Measurements from ENCODE around the gene DCAKD.

DCAKD gene

DNA sequence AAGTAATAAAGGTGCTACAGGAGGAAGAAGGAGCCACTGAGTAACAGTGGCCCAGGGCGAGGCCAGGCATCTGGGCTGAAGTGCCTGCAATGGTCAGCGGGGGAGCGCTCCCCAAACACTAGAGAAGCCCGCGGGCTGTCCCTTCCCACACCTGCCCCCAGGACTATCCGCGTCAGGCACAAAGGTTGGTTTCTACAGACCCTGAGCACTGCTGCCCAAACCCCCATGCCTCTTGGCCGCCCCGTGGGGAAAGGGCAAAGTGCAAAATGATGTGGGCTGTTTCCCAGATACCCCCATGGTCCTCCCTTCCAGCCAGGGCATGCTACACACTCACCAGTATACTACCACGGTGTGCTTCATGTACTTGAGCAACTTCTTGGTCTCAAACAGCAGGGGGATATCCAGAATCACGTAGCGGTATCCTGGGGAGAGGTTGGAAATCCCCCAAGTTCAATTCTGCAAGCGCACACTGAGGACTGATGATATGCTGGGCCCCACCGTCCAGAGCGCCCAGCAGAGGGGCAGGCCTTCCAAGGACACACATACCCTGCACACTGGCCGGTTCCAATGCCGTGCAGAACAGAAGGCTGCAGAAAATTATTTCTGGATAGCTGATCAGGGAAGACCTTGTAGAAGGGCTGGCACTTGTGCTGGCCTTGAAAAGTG is 21.5 kb downstream of the DCAKD start:
- DNase-seq = no peak

GRCh38 chr17:45029096-45029495 is 22.3 kb downstream of the DCAKD start:
- no peak for DNase-seq

DNA sequence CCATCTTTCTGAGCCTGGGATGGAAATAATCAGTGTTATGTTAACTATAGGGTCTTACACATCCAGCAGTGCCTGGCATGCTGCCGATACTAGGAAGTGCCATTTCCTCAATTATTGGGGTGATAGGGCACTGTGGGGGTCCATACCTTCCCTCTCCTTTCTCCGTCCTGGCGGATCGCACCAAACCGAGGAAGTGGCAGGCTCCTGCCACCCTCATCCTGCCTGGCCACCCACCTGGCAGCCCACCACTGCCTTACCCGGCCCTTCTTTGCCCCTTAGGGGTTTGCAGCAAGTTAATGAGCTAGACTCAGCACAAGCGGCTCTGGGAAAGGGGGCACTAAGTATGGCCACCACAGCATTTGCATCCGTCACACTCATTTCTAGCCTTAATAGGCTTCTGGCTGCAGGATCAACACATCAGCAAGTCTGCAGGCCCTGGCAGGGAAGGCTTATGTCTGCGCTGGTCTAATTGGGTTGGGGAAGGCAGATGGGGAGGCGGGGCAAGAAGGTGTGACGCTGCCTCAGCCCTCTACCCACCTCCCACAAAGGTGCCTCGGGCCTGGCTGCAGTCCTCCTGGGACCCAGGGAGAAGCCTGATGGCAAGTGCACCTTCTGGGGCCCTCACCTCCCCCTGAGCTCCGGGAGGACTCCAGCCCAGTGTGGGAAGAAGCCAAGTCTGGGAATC is 28.6 kb downstream of the DCAKD start:
- DNase-seq = no peak

- DNase-seq = no peak
Measured at GRCh38 chr17:45022288-45022648, 29.2 kb downstream of the DCAKD start.

- peak; percentile 15 for DNase-seq
Measured at GRCh38 chr17:45021607-45022287, 29.7 kb downstream of the DCAKD start.

DNA sequence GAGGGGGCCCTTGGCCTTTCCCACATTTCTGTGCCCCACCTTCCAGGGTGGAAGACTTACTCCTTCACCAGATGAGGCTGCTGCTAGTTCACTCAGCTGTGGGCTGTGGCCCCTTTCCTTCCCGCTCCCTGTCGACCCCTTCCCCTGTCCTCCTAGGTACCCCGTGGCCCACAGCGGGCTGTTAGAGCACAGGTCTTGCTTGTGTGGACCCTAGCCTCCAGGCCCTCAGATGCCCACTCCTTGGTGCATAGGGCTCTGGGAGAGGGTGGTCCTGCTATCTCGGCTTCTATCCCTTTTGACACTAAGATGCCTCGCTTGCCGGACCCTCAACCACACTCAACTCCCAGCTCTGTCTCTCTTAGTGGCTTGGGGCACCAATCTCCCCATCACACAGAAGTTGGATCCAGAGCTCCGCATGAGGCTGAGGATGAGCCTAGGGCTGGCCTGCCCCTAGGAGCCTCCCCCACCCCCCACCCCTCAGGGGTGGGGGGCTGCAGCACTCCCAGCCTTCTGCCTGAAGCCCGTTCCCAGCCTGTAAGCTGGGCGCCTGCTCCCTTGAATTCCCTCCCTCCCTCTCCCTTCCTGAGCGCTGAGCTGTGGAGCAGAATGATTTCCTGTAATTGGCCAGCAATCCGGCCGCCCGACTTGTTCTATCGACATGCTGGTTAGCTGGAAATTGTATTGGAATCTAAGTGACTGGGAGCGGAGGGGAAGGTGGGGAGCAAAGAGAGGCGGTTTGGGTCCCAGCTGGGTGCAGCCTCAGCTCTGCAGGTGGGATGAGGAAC is 30.9 kb downstream of the DCAKD start:
- no peak for DNase-seq

- peak; percentile 11 for DNase-seq
Measured at GRCh38 chr17:45018848-45019711, 32.4 kb downstream of the DCAKD start.

DNA sequence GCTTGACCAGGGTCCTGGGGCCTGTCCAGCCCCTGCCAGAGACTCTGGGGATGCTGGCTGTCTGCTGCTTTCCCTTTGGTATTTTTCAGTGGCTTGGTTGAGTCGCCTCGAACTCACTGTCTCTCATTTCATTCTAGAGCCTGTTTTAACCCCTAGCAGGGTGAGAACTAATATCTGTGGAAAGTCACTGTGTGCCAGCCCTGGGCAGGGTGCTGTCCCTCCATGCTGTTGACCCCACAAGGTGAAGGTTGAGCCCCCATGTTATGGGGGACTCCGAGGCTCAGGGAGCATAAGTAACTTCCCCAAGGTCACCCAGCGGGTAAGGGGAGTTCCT is 33.0 kb downstream of the DCAKD start:
- no peak for DNase-seq

DNA sequence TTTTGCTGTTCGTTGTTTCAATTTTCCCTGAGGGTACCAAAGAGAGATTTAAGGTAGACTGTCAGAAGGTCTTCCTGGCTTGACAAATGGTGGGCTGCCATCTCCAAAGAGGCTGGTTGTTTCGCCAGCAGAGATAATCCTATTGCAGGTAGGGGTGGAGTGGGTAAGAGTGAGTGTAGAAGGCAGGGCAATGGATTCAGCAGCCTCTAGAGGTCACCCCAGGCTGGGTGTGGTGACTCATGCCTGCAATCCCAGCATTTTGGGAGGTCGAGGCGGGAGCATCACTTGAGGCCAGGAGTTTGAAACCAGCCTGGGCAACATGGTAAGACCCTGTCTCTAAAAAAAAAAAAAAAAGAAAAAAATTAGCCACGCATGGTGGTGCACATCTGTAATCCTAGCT is 34.6 kb downstream of the DCAKD start:
- DNase-seq = no peak

DNA sequence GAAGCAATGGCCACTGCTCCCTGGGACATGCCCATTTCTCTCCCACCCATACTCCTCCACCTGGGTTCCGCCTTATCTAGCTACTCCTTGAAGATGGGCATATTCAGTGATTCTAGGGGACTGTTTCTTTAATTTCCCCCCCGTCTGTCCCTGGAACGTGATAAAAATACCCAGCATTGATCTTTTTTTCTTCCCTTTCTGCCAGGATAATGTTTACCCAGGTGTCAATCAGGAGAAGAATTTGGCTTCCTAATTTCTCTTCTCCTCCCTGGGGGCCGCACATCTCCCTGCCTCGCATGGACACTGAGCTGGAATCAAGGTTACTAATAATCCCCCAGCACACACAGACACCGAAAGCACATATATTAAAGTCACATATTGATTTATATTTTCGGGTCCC is 35.2 kb downstream of the DCAKD start:
- DNase-seq = no peak

DNA sequence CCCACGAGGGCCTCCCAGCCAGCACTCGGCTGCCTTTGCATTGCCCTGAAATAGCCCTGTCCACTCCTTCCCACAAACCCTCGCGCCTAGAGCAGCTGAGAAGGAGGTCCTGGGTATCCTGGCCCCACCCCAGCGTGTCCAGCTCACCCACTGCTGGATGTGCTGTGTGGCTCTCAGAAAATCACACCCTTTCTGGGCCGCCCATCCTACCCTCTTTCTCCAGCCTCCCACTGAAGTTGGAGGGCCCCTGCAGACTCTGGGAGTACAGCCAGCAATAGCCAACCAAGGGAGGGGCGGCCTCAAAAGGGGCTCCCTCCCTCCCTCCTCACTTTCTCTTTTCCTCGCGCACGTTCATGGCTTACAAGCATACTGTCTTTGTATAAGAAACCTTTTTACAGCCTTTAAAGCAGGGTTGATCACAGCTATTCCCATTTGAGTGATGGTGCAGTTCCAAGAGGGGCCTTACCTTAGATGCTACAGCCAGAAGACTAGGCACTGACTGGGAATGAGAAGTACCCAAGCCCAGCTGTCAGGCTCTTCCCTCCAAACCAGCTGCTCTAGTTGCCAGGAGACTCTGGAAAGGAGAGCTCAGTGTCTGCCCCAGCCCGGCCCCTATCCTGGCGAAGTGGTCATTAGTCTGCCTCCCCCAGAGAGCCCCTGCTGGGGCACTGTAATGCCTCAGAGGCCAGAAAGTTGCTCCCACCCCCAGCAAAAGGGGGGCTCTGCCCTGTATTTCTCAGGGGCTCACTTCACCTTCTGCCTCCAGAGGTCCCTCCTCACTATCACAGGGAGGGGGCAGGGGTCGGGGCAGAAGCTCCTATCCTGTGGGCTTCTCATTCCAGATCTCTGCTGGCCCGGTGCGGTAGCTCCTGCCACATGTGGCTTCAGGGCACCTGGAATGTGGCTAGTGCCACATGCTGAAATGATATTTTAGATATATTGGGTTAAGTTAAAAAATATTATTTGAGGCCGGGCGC is 38.1 kb downstream of the DCAKD start:
- no peak for DNase-seq

DNA sequence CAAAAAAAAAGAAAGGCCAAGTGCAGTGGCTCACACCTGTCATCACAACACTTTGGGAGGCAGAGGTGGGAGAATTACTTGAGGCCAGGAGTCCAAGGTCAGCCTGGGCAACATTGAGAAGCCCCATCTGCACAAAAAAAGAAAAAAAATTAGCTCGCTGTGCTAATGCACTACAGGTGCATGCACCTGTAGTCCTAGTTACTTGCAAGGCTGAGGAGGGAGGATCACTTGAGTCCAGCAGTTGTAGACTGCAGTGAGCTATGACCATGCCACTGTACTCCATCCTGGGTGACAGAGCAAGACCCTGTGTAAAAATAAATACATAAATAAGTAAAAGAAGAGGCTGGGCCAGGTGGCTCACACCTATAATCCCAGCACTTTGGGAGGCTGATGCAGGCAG is 39.7 kb downstream of the DCAKD start:
- no peak for DNase-seq

- no peak for DNase-seq
Measured at GRCh38 chr17:45009676-45010467, 41.6 kb downstream of the DCAKD start.

DNA sequence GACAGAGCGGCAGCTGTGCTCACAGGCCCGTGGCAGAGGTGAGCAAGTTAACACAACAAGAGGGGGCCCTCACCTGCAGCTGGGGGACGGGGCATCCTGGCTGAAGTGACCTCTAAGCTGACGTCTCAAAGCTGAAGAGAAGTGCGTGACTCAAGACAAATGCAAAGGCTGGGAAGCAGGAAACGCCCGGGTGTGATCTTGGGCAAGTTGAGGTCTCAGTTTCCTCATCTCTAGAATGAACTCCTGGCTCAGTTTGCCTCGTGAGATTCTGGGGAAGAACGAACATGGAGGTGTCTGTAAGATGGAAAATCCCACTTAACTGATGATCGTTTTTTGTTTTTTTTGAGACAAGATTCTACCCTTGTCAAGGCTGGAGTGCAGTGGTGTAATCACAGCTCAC is 43.2 kb downstream of the DCAKD start:
- no peak for DNase-seq

- no peak for DNase-seq
Measured at GRCh38 chr17:45006927-45007461, 44.4 kb downstream of the DCAKD start.

GRCh38 chr17:45005700-45006099 is 45.7 kb downstream of the DCAKD start:
- DNase-seq = no peak

DNA sequence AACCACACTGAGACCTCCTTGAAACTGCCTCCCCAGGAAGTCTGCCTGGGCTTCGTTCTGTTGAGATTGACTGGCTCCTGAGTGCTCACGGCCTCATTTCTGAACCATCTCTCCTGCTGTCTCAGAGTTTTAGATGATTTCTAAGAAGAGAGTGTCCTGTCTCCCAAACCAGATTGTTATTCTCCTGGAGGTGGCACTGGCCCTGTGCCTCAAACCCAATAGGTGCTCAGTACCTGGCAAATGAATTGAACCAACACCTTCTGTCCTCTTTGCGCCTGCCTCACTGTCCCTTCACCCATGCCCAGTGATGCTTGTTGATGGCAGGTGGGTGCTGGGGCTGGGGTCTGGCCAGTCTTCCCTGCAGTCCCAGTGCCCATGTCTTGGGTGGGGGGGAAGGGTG is 47.0 kb downstream of the DCAKD start:
- DNase-seq = no peak

GRCh38 chr17:45003877-45004276 is 47.6 kb downstream of the DCAKD start:
- DNase-seq = no peak

GRCh38 chr17:45001310-45001709 is 50.1 kb downstream of the DCAKD start:
- DNase-seq = no peak

DNA sequence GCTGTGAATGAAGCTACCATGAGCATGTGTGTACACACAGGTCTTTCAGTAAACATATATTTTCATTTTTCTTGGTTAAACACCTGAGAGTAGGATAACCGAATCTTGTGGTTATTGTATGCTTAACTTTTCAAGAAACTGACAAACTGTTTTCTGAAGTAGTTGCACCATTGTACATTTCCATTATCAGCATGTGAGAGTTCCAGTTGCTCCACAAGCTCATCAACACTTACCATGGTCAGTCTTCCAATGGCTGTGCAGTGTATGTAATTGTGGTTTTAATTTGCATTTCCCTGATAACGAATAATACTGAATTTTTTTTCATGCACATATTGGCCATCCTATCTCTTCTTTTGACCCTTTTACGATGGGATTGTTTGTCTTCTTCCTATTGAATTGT is 52.0 kb downstream of the DCAKD start:
- no peak for DNase-seq

Measured in NCI-H748 treated with DMSO at 0.1 percent for 48 hours (cell line).